Upper lobe of left lung (tissue), 6 donors: ENCODE data around the gene STX1A. TPM values are rescaled to one million over a fixed set of nuclear protein-coding genes. Genes with fewer than 3 reads are reported as not detected.

Experiments used
- ATAC-seq, 2 donors: fragments of 200-7000 bp; cut with Tn5 transposase; one replicate each; pipeline ENCODE4 v1.9.1; 2022; ENCODE audit warnings: mild to moderate bottlenecking in 2 of 2, moderate library complexity in 2 of 2; ENCODE audit not compliant: low FRiP score in 2 of 2
- DNase-seq, 2 donors: peaks; one replicate each; pipeline ENCODE4 v3.0.0-alpha.2; 2019 to 2020
- H3K27ac ChIP-seq, 4 donors: fragments of 200-600 bp; sonication (generic); one replicate each; pipeline ENCODE4 v1.5.1; 2016 to 2019
- H3K27me3 ChIP-seq, 4 donors: fragments of 200-600 bp; sonication (generic); one replicate each; pipeline ENCODE4 v1.5.1; 2017 to 2019
- H3K36me3 ChIP-seq, 4 donors: fragments of 200-600 bp; sonication (generic); one replicate each; pipeline ENCODE4 v1.5.1; 2016 to 2019
- H3K4me1 ChIP-seq, 4 donors: fragments of 200-600 bp; sonication (generic); one replicate each; pipeline ENCODE4 v1.5.1; 2018 to 2019
- H3K4me3 ChIP-seq, 4 donors: fragments of 200-600 bp; sonication (generic); one replicate each; pipeline ENCODE4 v1.5.1; 2017 to 2019; ENCODE audit warnings: mild to moderate bottlenecking in 2 of 4, moderate library complexity in 1 of 4
- H3K9me3 ChIP-seq, 4 donors: fragments of 200-600 bp; sonication (generic); one replicate each; pipeline ENCODE4 v1.5.1; 2018 to 2019
- CTCF ChIP-seq, 6 experiments: fragments of 450-650 bp in 4 of 6; fragments of 200-600 bp in 2 of 6; sonication (generic) in 2 of 6; IDR thresholded peaks; one replicate each; pipeline ENCODE4 v1.5.1; 2016 to 2019; ENCODE audit warnings: antibody characterized with exemption in 6 of 6
- EP300 ChIP-seq, 4 donors: sonication (generic); formaldehyde crosslinking; IDR thresholded peaks; one replicate each; pipeline ENCODE4 v1.5.1; 2017; ENCODE audit warnings: antibody characterized with exemption in 4 of 4, control low read depth in 2 of 4
- POLR2A ChIP-seq, 4 donors: fragments of 450-650 bp; IDR thresholded peaks; one replicate each; pipeline ENCODE4 v1.5.1; 2016 to 2017; ENCODE audit warnings: antibody characterized with exemption in 4 of 4, mild to moderate bottlenecking in 2 of 4
- POLR2AphosphoS5 ChIP-seq, 2 donors: sonication (generic); formaldehyde crosslinking; IDR thresholded peaks; one replicate each; pipeline ENCODE4 v1.5.1; 2017; ENCODE audit warnings: antibody characterized with exemption in 2 of 2
- WGBS, 2 donors: methylation state at CpG; one replicate each; pipeline ENCODE4 v1.1.5; 2017 to 2018; 5-methylcytosine and 5-hydroxymethylcytosine counted together
- total RNA-seq, 6 donors: library from RNA; depleted of rRNA in 4 of 6; stranded (reverse); fragments of >200 nt in 4 of 6; gene quantifications; one replicate each; pipeline versions ENCODE4 v1.1.0 to v1.2.1, GENCODE V29; 2016 to 2021
- donor health status: DM: no; HTN: no; CAD: no; lungs with moderate emphysema.
- donor health status: DM: no; HTN: yes; CAD: no; lungs with severe emphysema.

Gene STX1A
- total RNA-seq, 6 donors from 2014 or later = 4.1 to 16.9 (median 5.9) TPM

GRCh38 chr7:73683788-73684693 is 35.4 kb downstream of the STX1A start:
- WGBS, 2 donors = 23 to 33% methylated on average over 42 to 57 of the region's 58 CpGs
- no peaks in the 10 kb centered on the region for H3K27me3 ChIP-seq
- ATAC-seq (peak in 1 of 2 donors; percentile 13), DNase-seq (no peak)
- peak overlapping the region; percentile 84 to 99 (median 90) for H3K4me3 ChIP-seq
- peaks cover 9 to 26% (median 21%) of the 10 kb centered on the region in 4 donors for H3K36me3 ChIP-seq
- H3K4me1 ChIP-seq = peaks cover 28 to 43% (median 33%) of the 10 kb centered on the region in 4 donors
- no peaks in the 10 kb centered on the region for H3K9me3 ChIP-seq
- TF ChIP-seq POLR2A (IDR thresholded peaks at IDR 0.05) = no peak
- TF ChIP-seq EP300 (IDR thresholded peaks at IDR 0.05) = no peak
- TF ChIP-seq POLR2AphosphoS5 (IDR thresholded peaks at IDR 0.05) = no peak
- no peak for TF ChIP-seq CTCF (IDR thresholded peaks at IDR 0.05)
- peak overlapping the region; percentile 84 to 90 (median 86) for H3K27ac ChIP-seq

GRCh38 chr7:73683056-73683787 is 36.2 kb downstream of the STX1A start, which contains the start of the genes BUD23 and DNAJC30:
TSS of gene BUD23 (plus strand) at chr7:73683597. CDS start at chr7:73683626, 29 bp downstream.
TSS of gene DNAJC30 (minus strand) at chr7:73683453. CDS start at chr7:73683423, 30 bp downstream.
- TF ChIP-seq EP300 (IDR thresholded peaks at IDR 0.05) (no peak), POLR2AphosphoS5 (IDR thresholded peaks at IDR 0.05) (peak; percentile 69 to 87), CTCF (IDR thresholded peaks at IDR 0.05) (peak in 3 of 6 experiments; percentile 24 to 41 (median 38)), POLR2A (IDR thresholded peaks at IDR 0.05) (peak in 3 of 4 donors; percentile 47 to 79 (median 66))

GRCh38 chr7:73682745-73683055 is 36.8 kb downstream of the STX1A start:
- H3K36me3 ChIP-seq = peaks cover 9 to 24% (median 17%) of the 10 kb centered on the region in 4 donors
- no peaks in the 10 kb centered on the region for H3K27me3 ChIP-seq
- ATAC-seq (peak in 1 of 2 donors; percentile 1), DNase-seq (no peak)
- H3K4me1 ChIP-seq = peaks cover 28 to 43% (median 36%) of the 10 kb centered on the region in 4 donors
- peak overlapping the region; percentile 84 to 90 (median 86) for H3K27ac ChIP-seq
- TF ChIP-seq POLR2AphosphoS5 (IDR thresholded peaks at IDR 0.05) (no peak), POLR2A (IDR thresholded peaks at IDR 0.05) (no peak), EP300 (IDR thresholded peaks at IDR 0.05) (no peak), CTCF (IDR thresholded peaks at IDR 0.05) (no peak)
- peak overlapping the region; percentile 84 to 99 (median 88) for H3K4me3 ChIP-seq
- 0 to 2% methylated on average over 7 to 32 of the region's 33 CpGs for WGBS, 2 donors
- H3K9me3 ChIP-seq = no peaks in the 10 kb centered on the region

More at GRCh38 chr7:73683056-73683787, 36.2 kb downstream of the STX1A start, which contains the start of the genes BUD23 and DNAJC30:
- DNase-seq (peak; percentile 96 to 97), ATAC-seq (peak; percentile 97 to 99)
- H3K27me3 ChIP-seq = no peaks in the 10 kb centered on the region
- H3K4me3 ChIP-seq = peak within 1 kb of the TSS; percentile 84 to 99 (median 90)
- peaks cover 28 to 43% (median 36%) of the 10 kb centered on the region in 4 donors for H3K4me1 ChIP-seq
- no peaks in the 10 kb centered on the region for H3K9me3 ChIP-seq
- 0 to 1% methylated on average over 13 to 44 of the region's 68 CpGs for WGBS, 2 donors
- peaks cover 9 to 24% (median 19%) of the 10 kb centered on the region in 4 donors for H3K36me3 ChIP-seq
- peak within 1 kb of the TSS; percentile 84 to 90 (median 86) for H3K27ac ChIP-seq

GRCh38 chr7:73681031-73681430 is 38.4 kb downstream of the STX1A start:
- Histone ChIP-seq H3K4me3 (peak overlapping the region in 1 of 4 donors; percentile 88), H3K36me3 (peaks cover 0 to 13% (median 9%) of the 10 kb centered on the region in 4 donors)
- no peak for ATAC-seq

More at GRCh38 chr7:73681031-73681430, 38.4 kb downstream of the STX1A start:
- H3K27me3 ChIP-seq = no peaks in the 10 kb centered on the region
- H3K9me3 ChIP-seq = no peaks in the 10 kb centered on the region
- peak in 1 of 2 donors; percentile 59 for DNase-seq
- peaks cover 28 to 43% (median 36%) of the 10 kb centered on the region in 4 donors for H3K4me1 ChIP-seq
- H3K27ac ChIP-seq = peak overlapping the region in 1 of 4 donors; percentile 20
- 68 to 75% methylated on average over 8 of the region's 8 CpGs for WGBS, 2 donors
- TF ChIP-seq POLR2AphosphoS5 (IDR thresholded peaks at IDR 0.05) (no peak), POLR2A (IDR thresholded peaks at IDR 0.05) (no peak), EP300 (IDR thresholded peaks at IDR 0.05) (no peak), CTCF (IDR thresholded peaks at IDR 0.05) (no peak)
